ENCODE measurements around the gene KLF2.
"Not testable (repeated sequence)": the region's sequence is repeated elsewhere in the genome, so short reads cannot be mapped to it uniquely, and the experiment has no call there.

Gene KLF2

GRCh38 chr19:16340654-16341053, 16.0 kb downstream of the KLF2 start:
- DNase-seq (ENCODE audit: low read depth) = no peak
- TF ChIP-seq, protein P1, sequence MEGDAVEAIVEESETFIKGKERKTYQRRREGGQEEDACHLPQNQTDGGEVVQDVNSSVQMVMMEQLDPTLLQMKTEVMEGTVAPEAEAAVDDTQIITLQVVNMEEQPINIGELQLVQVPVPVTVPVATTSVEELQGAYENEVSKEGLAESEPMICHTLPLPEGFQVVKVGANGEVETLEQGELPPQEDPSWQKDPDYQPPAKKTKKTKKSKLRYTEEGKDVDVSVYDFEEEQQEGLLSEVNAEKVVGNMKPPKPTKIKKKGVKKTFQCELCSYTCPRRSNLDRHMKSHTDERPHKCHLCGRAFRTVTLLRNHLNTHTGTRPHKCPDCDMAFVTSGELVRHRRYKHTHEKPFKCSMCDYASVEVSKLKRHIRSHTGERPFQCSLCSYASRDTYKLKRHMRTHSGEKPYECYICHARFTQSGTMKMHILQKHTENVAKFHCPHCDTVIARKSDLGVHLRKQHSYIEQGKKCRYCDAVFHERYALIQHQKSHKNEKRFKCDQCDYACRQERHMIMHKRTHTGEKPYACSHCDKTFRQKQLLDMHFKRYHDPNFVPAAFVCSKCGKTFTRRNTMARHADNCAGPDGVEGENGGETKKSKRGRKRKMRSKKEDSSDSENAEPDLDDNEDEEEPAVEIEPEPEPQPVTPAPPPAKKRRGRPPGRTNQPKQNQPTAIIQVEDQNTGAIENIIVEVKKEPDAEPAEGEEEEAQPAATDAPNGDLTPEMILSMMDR (IDR thresholded peaks at IDR 0.05; ENCODE audit: control insufficient read depth, insufficient read depth, low read depth, low read length, missing control alignments) = no peak
- H3K4me3 ChIP-seq (ENCODE audit: control insufficient read depth, low read depth, low read length) = no peak overlapping the region

DNA sequence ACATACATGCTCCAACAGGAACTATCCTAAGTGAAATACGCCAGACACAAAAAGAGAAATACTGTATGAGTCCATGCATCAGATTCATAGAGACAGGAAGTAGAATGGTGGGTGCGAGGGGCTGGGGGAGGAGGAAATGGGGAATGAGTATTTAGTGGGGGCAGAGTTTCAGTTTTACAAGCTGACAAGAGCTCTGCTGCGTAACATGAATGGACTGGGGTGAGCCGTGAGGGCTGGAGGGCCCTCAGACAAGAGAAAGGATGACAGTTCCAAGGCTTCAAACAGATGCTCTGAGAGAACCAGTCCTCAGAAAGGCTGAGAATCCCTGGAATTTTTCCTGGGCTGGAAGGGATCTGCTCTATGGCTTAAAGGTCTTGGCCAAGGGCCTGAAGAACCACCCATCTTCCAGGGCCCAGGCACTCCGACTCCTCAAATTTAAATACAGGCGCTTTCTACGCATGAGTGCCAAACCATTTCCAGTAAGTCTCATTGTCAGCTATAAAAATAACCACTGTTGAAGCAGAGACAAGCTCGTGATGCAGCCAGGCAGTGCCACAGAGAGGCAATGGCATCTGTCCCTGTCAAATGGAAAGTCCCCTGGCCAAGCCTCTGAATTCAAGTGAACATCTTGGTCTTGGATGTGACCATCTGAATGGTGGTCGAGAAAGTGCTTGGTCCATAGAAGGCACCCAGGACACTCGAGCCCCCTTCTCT, 17.5 kb downstream of the KLF2 start:
- TF ChIP-seq, protein P1 (IDR thresholded peaks at IDR 0.05; ENCODE audit: control insufficient read depth, insufficient read depth, low read depth, low read length, missing control alignments) = no peak
- H3K4me3 ChIP-seq (ENCODE audit: control insufficient read depth, low read depth, low read length) = no peak overlapping the region

GRCh38 chr19:16343156-16343555, 18.5 kb downstream of the KLF2 start:
- TF ChIP-seq, protein P1 (IDR thresholded peaks at IDR 0.05; ENCODE audit: control insufficient read depth, insufficient read depth, low read depth, low read length, missing control alignments) = no peak
- no peak overlapping the region for H3K4me3 ChIP-seq (ENCODE audit: control insufficient read depth, low read depth, low read length)
- no peak for DNase-seq (ENCODE audit: low read depth)

More for the DNA sequence above, 17.5 kb downstream of the KLF2 start:
- DNase-seq (ENCODE audit: low read depth) = no peak

DNA sequence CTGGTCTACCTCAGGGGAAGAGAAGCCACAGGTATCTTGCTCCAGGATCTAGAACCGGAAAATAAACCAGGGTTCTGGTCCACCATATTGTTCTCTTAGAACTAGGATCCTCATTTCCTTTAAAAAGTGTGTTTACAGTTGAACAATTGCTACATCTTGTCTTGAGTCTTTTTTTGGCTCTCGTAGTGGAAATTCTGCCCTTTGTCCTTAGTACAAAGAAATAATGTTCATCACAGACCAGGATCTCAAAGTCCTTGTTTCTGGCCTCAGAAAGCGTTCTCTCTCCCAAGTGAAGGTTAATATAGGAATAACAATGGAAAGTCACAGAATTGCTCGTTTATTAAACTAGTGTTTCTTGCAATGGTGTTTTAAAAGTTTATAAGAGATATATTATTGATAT, 20.8 kb downstream of the KLF2 start:
- no peak for DNase-seq (ENCODE audit: low read depth)
- TF ChIP-seq, protein P1 (IDR thresholded peaks at IDR 0.05; ENCODE audit: control insufficient read depth, insufficient read depth, low read depth, low read length, missing control alignments) = no peak
- no peak overlapping the region for H3K4me3 ChIP-seq (ENCODE audit: control insufficient read depth, low read depth, low read length)

- not testable (repeated sequence) for DNase-seq (ENCODE audit: low read depth); H3K4me3 ChIP-seq (ENCODE audit: control insufficient read depth, low read depth, low read length)
Measured at GRCh38 chr19:16347099-16347498, 22.5 kb downstream of the KLF2 start.

DNA sequence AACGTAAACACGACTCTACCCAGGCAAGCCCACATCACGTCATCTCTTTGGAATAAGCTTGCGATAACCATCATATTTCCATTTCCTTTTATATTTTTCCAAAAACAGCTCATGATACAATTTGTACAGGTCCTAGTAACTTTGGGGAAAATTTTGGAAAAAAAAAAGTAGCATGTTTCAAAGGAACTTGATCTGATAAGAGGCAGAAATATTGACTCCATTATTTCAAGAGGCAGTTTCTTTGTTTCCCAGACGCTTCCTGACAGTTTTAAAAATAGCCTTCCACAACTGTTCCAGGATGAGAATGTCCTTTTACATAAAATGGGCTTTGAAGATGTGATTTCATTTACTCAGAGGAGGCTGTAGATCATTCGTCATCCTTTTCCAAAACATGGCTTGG, 23.1 kb downstream of the KLF2 start:
- no peak overlapping the region for H3K4me3 ChIP-seq (ENCODE audit: control insufficient read depth, low read depth, low read length)
- DNase-seq (ENCODE audit: low read depth) = no peak
- TF ChIP-seq, protein P1 (IDR thresholded peaks at IDR 0.05; ENCODE audit: control insufficient read depth, insufficient read depth, low read depth, low read length, missing control alignments) = no peak

GRCh38 chr19:16349551-16350152, 25.0 kb downstream of the KLF2 start:
- no peak overlapping the region for H3K4me3 ChIP-seq (ENCODE audit: control insufficient read depth, low read depth, low read length)
- no peak for DNase-seq (ENCODE audit: low read depth)
- TF ChIP-seq, protein P1 (IDR thresholded peaks at IDR 0.05; ENCODE audit: control insufficient read depth, insufficient read depth, low read depth, low read length, missing control alignments) = no peak

All from AG09309 (cell line).